ENCODE data around the gene IFT27. TPM values are rescaled to one million over a fixed set of nuclear protein-coding genes. Genes with fewer than 3 reads are reported as not detected.

IFT27 gene
- polyA plus RNA-seq, 1 experiment = 23.0 TPM

DNA sequence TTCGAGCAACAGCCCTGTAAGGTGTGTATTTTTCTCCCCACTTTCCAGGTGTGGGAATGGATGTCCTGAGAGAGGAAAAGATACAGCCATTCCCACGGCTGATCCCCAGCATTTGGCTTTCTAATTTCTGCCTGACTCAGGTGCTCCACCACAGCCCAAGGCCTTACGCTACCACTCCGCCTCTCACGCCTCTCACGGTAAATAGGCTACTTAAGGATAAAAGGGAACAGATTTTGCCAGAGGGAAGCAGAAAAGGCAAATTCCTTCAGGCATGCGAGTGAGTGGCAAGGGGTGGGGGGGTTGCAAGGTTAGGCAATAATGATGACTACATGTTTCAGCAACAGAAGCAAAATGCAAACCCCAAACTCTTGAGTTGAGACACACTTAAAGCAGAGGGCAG, 31.7 kb upstream of the IFT27 start:
- Histone ChIP-seq H3K27me3 (ENCODE audit: control insufficient read depth, insufficient read depth, low read length) (peaks cover 29% of the 10 kb centered on the region), H3K4me3 (ENCODE audit: low read depth, low read length) (no peak overlapping the region), H3K36me3 (ENCODE audit: control insufficient read depth, insufficient read depth, low read length) (no peaks in the 10 kb centered on the region)
- DNase-seq (ENCODE audit: low read depth) = no peak
- no peak for TF ChIP-seq CTCF (IDR thresholded peaks at IDR 0.05; ENCODE audit: insufficient read depth, low read depth, low read length)
- POLR2A ChIA-PET = no interaction called here
- CTCF ChIA-PET = no interaction called here

DNA sequence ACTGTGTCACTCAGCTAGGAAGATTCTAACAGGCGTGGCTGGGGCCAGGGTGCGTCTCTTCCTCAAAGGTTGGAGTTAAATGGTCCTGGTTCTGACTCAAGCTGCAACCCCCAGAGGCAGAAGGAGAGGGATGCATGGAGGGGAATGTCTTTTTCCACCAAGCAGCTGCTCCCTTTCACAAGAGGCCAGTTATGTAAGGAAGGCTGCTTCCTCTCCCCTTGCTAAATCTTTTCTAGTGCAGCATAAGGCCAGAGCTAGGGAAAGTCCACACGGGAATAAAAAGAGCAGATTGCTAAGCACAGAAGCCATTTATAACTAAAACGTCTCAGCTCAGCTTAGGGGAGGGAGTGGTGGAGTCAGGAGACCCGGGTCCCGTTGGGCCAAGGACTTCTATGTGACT, 30.9 kb upstream of the IFT27 start:
- Histone ChIP-seq H3K4me3 (ENCODE audit: low read depth, low read length) (no peak overlapping the region), H3K27me3 (ENCODE audit: control insufficient read depth, insufficient read depth, low read length) (peaks cover 27% of the 10 kb centered on the region), H3K36me3 (ENCODE audit: control insufficient read depth, insufficient read depth, low read length) (no peaks in the 10 kb centered on the region)
- TF ChIP-seq CTCF (IDR thresholded peaks at IDR 0.05; ENCODE audit: insufficient read depth, low read depth, low read length) = no peak
- no peak for DNase-seq (ENCODE audit: low read depth)
- ChIA-PET CTCF (no interaction called here), POLR2A (no interaction called here)

- Histone ChIP-seq H3K27me3 (ENCODE audit: control insufficient read depth, insufficient read depth, low read length) (peaks cover 19% of the 10 kb centered on the region), H3K4me3 (ENCODE audit: low read depth, low read length) (no peak overlapping the region), H3K36me3 (ENCODE audit: control insufficient read depth, insufficient read depth, low read length) (no peaks in the 10 kb centered on the region)
- no peak for DNase-seq (ENCODE audit: low read depth)
- TF ChIP-seq CTCF (IDR thresholded peaks at IDR 0.05; ENCODE audit: insufficient read depth, low read depth, low read length) = no peak
- ChIA-PET POLR2A (no interaction called here), CTCF (interaction anchor here (1.2 to 2.0 kb wide), 4 partner anchors 20 to 53 kb away, joined by 4 read pairs; no protein-coding TSS in a partner anchor)
Observed at GRCh38 chr22:36803358-36803757, 27.4 kb upstream of the IFT27 start.

GRCh38 chr22:36798674-36799066, 22.8 kb upstream of the IFT27 start:
- POLR2A ChIA-PET = no interaction called here
- Histone ChIP-seq H3K36me3 (ENCODE audit: control insufficient read depth, insufficient read depth, low read length) (no peaks in the 10 kb centered on the region), H3K27me3 (ENCODE audit: control insufficient read depth, insufficient read depth, low read length) (peaks cover 7% of the 10 kb centered on the region), H3K4me3 (ENCODE audit: low read depth, low read length) (no peak overlapping the region)
- no peak for TF ChIP-seq CTCF (IDR thresholded peaks at IDR 0.05; ENCODE audit: insufficient read depth, low read depth, low read length)
- no peak for DNase-seq (ENCODE audit: low read depth)
- CTCF ChIA-PET = no interaction called here

DNA sequence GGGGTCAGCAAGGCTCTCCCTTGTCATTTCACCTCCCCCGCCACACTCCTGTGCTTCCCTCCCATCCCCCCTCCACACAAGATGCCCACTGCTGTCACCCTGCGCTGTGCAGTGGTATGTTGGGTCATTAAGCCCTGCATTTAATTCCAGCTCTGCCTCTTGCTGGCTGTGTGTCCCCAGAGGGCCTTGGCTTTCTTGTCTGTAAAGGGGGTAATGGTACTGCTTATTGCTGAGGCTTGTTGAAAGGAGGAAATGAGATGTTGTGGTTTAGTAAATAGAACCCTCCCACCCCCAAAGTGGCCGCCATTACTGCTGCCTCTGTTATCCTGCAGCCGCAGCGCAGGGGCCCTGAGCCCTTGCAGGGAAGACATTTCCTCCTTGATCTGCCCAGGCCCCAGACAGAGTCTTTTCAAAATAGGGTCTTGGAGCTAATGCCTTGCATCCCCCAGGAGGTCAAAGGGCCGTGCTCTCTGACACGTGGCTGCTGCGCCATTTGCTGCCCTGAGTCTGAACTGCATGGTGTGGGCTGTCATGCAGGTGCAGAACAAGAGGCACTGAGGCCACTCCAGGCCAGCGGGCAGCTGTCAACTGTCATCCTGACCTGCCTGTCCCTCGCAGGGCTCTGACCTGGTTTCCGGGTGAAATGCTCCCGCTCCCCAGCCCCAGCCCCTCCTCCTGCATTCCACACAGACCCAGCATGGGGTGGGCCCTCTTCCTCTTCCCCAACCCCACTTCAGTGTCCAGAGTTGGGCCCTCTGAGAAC, 22.2 kb upstream of the IFT27 start:
- POLR2A ChIA-PET = no interaction called here
- Histone ChIP-seq H3K36me3 (ENCODE audit: control insufficient read depth, insufficient read depth, low read length) (no peaks in the 10 kb centered on the region), H3K27me3 (ENCODE audit: control insufficient read depth, insufficient read depth, low read length) (peaks cover 7% of the 10 kb centered on the region), H3K4me3 (ENCODE audit: low read depth, low read length) (no peak overlapping the region)
- CTCF ChIA-PET = no interaction called here
- no peak for TF ChIP-seq CTCF (IDR thresholded peaks at IDR 0.05; ENCODE audit: insufficient read depth, low read depth, low read length)
- no peak for DNase-seq (ENCODE audit: low read depth)
